ENCODE measurements around the gene COL7A1. TPM values are rescaled to one million over a fixed set of nuclear protein-coding genes. Genes with fewer than 3 reads are reported as not detected.

COL7A1 gene
- 678 and 886 TPM in 2 replicates for total RNA-seq

GRCh38 chr3:48595075-48595525, at the start of gene COL7A1:
Gene COL7A1, minus strand, starts transcription at chr3:48595329. Its CDS starts 170 bp downstream, at chr3:48595159.

GRCh38 chr3:48635222-48636021, 40.3 kb upstream of the COL7A1 start, which contains the start of gene SLC26A6:
Gene SLC26A6, minus strand, starts transcription at chr3:48635461. Its CDS starts 68 bp downstream, at chr3:48635393.

GRCh38 chr3:48621461-48621869, 26.3 kb upstream of the COL7A1 start, which contains the start of gene TMEM89:
Gene TMEM89, minus strand, starts transcription at chr3:48621769. Its CDS starts 13 bp downstream, at chr3:48621756.

GRCh38 chr3:48609088-48610005, 14.2 kb upstream of the COL7A1 start, which contains the start of gene UQCRC1:
Gene UQCRC1, minus strand, starts transcription at chr3:48609646. Its CDS starts 26 bp downstream, at chr3:48609620.

GRCh38 chr3:48563382-48563918, 31.7 kb downstream of the COL7A1 start, which contains the start of gene UCN2:
Gene UCN2, minus strand, starts transcription at chr3:48563781. Its CDS starts 657 bp downstream, at chr3:48563124.

GRCh38 chr3:48556796-48557626, 38.1 kb downstream of the COL7A1 start, which contains the start of gene PFKFB4:
Gene PFKFB4, minus strand, starts transcription at chr3:48556803. Its CDS starts 26 bp downstream, at chr3:48556777.

Small RNA genes within 50 kb of the gene (small RNA-seq; reads per million reads assigned to genes)
- 2.0 reads per million, percentile 78 among the genes with 10 or more reads in this experiment for gene MIR6823

Other genes with a start within 250 kb of the COL7A1 start
- under 0.01 TPM in 1 of 2 replicates, not detected in the other for gene FBXW12, start 223.1 kb downstream of the COL7A1 start, total RNA-seq
- 52.4 and 100 TPM in 2 replicates for gene PLXNB1, start 165.2 kb downstream of the COL7A1 start, total RNA-seq
- gene CCDC51, start 155.2 kb downstream of the COL7A1 start, total RNA-seq: 20.4 and 28.6 TPM in 2 replicates
- 123 and 182 TPM in 2 replicates for gene TMA7, start 155.1 kb downstream of the COL7A1 start, total RNA-seq
- 5.7 and 7.1 TPM in 2 replicates for gene ATRIP, start 148.6 kb downstream of the COL7A1 start, total RNA-seq
- gene SHISA5, start 91.2 kb downstream of the COL7A1 start, total RNA-seq: 93.0 and 94.6 TPM in 2 replicates
- 87.2 and 116 TPM in 2 replicates for gene PFKFB4, start 38.5 kb downstream of the COL7A1 start, total RNA-seq
- 61.6 and 106 TPM in 2 replicates for gene UCN2, start 31.5 kb downstream of the COL7A1 start, total RNA-seq
- gene UQCRC1, start 14.3 kb upstream of the COL7A1 start, total RNA-seq: 380 and 765 TPM in 2 replicates
- gene TMEM89, start 26.4 kb upstream of the COL7A1 start, total RNA-seq: 0.39 TPM in 1 of 2 replicates, not detected in the other
- 44.0 and 52.7 TPM in 2 replicates for gene SLC26A6, start 40.1 kb upstream of the COL7A1 start, total RNA-seq
- 1.6 and 2.4 TPM in 2 replicates for gene CELSR3, start 67.6 kb upstream of the COL7A1 start, total RNA-seq
- 11.4 and 15.3 TPM in 2 replicates for gene NCKIPSD, start 90.6 kb upstream of the COL7A1 start, total RNA-seq
- gene IP6K2, start 121.9 kb upstream of the COL7A1 start, total RNA-seq: 69.5 and 105 TPM in 2 replicates